Measurements from ENCODE around the gene NDUFAF2. TPM values are rescaled to one million over a fixed set of nuclear protein-coding genes. Genes with fewer than 3 reads are reported as not detected.

NDUFAF2 gene
- total RNA-seq, 3 donors from 2014 or later, result 12.8 to 29.9 (median 19.5) TPM

GRCh38 chr5:61019642-61020041 is 74.6 kb downstream of the NDUFAF2 start:
- no peaks in the 10 kb centered on the region for H3K4me1 ChIP-seq (ENCODE audit: low read depth)
- no peak for TF ChIP-seq CTCF (IDR thresholded peaks at IDR 0.05)
- no peaks in the 10 kb centered on the region for H3K9me3 ChIP-seq
- intact Hi-C loops (cut with DNase I, micrococcal nuclease), result no loop called here
- no peaks in the 10 kb centered on the region for H3K36me3 ChIP-seq (ENCODE audit: low read depth)
- no peak for ATAC-seq
- DNase-seq, result no peak
- no peak overlapping the region for H3K4me3 ChIP-seq

- Histone ChIP-seq H3K4me3 (no peak overlapping the region), H3K9me3 (no peaks in the 10 kb centered on the region), H3K4me1 (ENCODE audit: low read depth) (no peaks in the 10 kb centered on the region), H3K36me3 (ENCODE audit: low read depth) (no peaks in the 10 kb centered on the region)
- no peak for ATAC-seq
- intact Hi-C loops (cut with DNase I, micrococcal nuclease), result no loop called here
- no peak for DNase-seq
- TF ChIP-seq CTCF (IDR thresholded peaks at IDR 0.05), result no peak
Observed at GRCh38 chr5:61020415-61020814, 75.4 kb downstream of the NDUFAF2 start.

GRCh38 chr5:61023131-61023530 is 78.1 kb downstream of the NDUFAF2 start:
- no peak for ATAC-seq
- Histone ChIP-seq H3K36me3 (ENCODE audit: low read depth) (no peaks in the 10 kb centered on the region), H3K4me3 (no peak overlapping the region), H3K4me1 (ENCODE audit: low read depth) (no peaks in the 10 kb centered on the region), H3K9me3 (no peaks in the 10 kb centered on the region)
- intact Hi-C loops (cut with DNase I, micrococcal nuclease), result no loop called here
- DNase-seq, result no peak
- TF ChIP-seq CTCF (IDR thresholded peaks at IDR 0.05), result no peak

- intact Hi-C loops (cut with DNase I, micrococcal nuclease), result no loop called here
- Histone ChIP-seq H3K9me3 (no peaks in the 10 kb centered on the region), H3K36me3 (ENCODE audit: low read depth) (no peaks in the 10 kb centered on the region), H3K4me1 (ENCODE audit: low read depth) (no peaks in the 10 kb centered on the region), H3K4me3 (no peak overlapping the region)
- DNase-seq (no peak), ATAC-seq (no peak)
- TF ChIP-seq CTCF (IDR thresholded peaks at IDR 0.05), result no peak
Observed at GRCh38 chr5:61026004-61026403, 81.0 kb downstream of the NDUFAF2 start.

- no peaks in the 10 kb centered on the region for H3K4me1 ChIP-seq (ENCODE audit: low read depth)
- H3K36me3 ChIP-seq (ENCODE audit: low read depth), result no peaks in the 10 kb centered on the region
- intact Hi-C loops (cut with DNase I, micrococcal nuclease), result no loop called here
- TF ChIP-seq CTCF (IDR thresholded peaks at IDR 0.05), result no peak
- ATAC-seq, result no peak
- no peaks in the 10 kb centered on the region for H3K9me3 ChIP-seq
- DNase-seq, result no peak
- H3K4me3 ChIP-seq, result no peak overlapping the region
Observed at GRCh38 chr5:61028382-61028781, 83.4 kb downstream of the NDUFAF2 start.

- Histone ChIP-seq H3K36me3 (ENCODE audit: low read depth) (no peaks in the 10 kb centered on the region), H3K9me3 (no peaks in the 10 kb centered on the region), H3K4me1 (ENCODE audit: low read depth) (no peaks in the 10 kb centered on the region), H3K4me3 (no peak overlapping the region)
- ATAC-seq (no peak), DNase-seq (no peak)
- intact Hi-C loops (cut with DNase I, micrococcal nuclease), result no loop called here
- no peak for TF ChIP-seq CTCF (IDR thresholded peaks at IDR 0.05)
Observed at GRCh38 chr5:61029456-61030162, 84.6 kb downstream of the NDUFAF2 start.
